GM21360 (cell line): ENCODE data around the gene PKIG.
"Not testable (repeated sequence)": the region's sequence is repeated elsewhere in the genome, so short reads cannot be mapped to it uniquely, and the experiment has no call there.

Experiments used
- ATAC-seq: cut with Tn5 transposase; IDR thresholded peaks from one replicate; pipeline ENCODE4 v1.9.1; 2021; ENCODE audit warnings: mild to moderate bottlenecking, moderate library complexity; ENCODE audit not compliant: unreplicated experiment

PKIG gene

DNA sequence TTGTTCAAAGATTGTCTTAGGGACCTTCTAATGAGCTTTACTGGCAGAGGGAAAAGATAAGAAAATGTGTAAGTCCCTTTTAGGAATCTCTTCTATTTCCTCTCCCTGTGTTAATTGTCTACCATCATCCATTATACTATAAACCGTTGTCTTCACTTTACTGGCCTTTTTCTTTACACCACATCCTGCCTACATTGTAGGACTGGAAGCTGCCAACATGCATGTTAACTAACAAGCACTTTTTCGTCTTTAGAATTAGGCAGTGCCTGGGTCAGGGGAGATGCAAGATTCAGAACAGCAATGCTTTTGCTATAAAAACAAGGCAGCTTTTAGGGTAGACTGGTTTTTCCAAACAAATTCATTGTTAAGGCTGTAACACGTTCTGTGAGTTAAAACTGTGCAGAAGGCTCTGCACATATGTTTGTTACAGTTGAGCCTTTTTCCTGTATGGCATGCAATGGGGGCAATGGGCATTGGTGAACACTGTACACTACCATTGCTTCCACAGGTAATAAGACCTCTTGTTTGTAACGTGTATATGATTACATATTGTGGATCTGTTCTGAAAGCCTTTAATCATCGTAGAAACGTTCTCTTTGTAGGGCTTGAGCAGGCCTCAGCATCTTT, 10.9 kb upstream of the PKIG start:
- no peak for ATAC-seq

DNA sequence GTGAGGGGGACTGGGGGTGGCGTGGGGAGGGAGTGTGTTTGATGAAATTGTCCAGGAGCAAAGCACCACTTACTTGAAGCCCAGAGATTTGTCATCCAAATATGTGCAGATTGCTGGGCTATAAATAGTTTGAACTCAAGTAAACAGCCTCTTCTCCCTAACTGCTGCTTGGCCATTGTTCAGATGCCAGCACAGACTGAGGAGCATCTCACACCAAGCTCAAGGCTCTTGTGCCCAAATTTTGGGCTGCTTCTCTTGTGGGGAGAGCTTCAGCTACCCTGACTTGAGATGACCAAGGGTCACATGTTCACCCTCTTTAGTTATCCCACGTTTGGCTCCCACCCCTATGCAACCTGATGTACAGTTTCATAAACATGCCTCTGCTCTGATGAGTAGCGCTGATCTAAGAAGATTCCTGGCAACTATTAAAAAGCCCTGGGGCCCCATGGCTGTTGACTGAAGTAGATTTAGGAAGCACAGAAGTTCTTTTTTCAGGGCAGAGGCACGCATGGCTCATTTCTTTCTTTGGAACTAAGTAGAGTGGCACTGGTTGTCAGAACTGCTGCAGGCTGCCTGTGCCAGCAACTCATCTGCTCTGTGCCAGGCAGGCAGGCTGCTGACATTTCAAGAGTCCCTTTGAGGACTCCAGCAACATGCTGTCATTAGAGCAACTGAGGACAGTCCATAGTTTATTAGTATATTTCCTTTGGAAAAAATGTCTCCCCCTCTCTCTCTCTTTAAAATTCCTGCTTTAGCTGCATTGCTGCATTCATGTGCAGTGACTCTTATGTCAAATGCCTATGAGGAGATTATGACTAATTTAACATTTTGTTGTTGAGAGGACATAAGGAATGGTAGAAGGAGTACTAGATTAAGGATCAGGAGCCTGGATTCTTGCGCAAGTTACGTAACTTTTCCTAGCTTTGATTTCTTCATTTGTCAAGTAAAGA, 9.6 kb upstream of the PKIG start:
- no peak for ATAC-seq

DNA sequence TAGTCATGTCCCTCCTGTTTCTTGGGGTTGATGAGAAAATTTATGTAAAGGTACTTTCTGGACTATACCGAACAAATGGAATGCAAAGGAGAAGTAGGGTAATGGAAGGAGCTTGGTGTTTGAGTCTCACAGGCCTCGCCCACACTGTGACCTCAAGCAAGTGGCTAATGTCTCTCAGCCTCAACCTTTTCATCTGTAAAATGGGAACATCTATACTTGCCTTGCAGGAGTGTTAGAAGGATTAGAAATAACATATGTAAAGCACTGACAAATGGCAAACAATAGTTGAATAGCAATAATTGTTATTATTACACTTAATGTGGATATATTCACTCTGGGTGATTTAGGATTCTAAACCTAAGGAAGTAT, 8.9 kb upstream of the PKIG start:
- no peak for ATAC-seq

DNA sequence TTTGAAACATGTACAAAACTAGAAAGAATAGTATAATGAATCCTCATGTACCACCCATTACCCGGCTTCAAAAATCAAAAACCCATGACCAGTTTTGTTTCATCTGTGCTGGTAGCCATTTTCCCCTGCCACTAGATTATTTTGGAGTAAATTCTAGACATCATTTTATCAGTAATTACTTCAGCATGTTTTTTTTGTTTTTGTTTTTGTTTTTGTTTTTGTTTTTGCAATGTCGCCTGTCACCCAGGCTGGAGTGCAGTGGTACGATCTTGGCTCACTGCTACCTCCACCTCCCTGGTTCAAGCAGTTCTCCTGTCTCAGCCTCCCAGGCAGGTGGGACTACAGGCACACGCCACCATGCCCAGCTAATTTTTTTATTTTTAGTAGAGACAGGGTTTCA, 8.0 kb upstream of the PKIG start:
- ATAC-seq = no peak

DNA sequence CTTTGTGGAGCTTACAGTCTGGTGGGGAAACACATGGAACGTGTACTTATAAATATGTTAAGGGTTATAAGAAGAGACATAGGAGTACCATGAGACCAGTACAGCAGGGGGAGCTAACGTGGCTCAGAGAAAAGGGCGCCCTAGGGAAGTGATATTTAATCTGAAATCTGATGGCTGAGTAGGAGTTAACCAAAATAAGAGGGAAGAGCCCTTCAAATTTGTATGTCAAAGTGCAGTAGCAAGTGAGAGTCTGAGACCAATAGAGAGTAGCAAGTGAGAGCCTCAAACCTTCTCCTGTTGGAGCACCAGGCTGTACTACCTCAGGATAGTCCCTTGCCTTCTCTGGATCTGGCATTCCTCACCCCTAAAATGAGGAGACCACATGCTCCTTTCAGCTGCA, 6.1 kb upstream of the PKIG start:
- ATAC-seq = no peak

DNA sequence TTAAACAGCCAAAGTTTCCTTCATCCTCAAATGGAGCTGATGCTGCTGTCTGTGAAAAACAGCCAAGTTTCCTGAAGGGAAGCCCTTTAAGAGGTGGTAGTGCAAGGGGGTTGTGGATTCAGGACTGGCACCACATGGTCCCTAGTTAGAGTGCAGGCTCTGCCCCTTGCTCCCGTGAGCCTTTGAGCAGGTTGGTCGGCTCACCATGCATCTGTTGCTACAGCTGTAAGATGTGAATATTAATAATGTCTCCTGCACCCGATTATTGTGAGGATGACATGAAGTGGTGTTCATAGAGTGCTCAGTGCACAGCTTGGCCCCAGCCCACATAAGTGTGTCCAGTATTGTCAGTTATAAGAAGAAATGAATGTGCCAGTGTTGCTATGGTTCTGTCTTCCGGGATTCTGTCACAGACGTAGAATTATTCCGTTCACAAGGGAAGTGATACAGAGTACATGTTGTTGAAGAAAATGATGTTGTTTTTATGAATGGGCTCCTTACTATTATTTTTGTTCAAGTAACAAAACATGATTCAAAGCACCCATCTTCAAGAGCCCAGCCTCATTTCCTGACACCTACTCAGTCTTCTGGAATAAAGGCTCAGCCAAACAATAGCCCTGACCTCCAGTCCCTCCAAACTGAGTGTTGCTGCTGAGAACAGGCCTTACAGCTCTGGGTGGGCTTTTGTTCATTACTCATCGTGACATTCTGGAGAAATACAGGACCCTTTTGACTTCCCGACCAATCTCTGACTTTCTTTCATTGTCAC, 2.9 kb upstream of the PKIG start:
- no peak for ATAC-seq

DNA sequence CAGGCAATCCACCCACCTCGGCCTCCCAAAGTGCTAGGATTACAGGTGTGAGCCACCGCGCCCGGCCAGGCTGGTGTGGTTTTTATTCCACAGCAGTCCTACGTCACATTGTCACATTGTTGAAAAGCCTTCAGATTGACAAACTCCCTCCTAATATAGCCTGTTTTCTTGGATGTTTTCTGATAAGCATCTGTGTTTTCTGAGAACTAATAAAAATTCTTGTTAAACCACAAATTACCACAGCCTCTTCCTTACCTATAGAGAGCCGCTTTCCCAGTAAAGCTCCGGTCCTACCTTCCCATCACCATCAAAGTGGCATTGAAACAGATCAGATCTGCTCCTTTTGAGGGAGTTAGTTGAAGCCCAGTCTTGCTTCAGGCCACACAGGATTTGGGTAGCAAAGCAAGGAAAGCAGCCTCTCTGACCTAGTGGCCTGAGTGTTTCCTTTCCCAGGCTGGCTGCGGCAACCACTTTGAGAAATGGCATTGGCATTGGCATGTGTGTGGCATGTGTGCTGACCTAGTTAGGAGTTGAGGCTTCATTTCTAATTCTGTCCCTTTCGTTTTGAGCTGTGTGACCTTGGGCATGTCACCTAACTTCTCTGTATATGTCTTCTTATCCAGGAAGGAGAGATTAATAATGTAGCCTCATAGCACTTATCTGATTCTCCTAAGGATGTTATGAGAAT, 1.7 kb upstream of the PKIG start:
- no peak for ATAC-seq

DNA sequence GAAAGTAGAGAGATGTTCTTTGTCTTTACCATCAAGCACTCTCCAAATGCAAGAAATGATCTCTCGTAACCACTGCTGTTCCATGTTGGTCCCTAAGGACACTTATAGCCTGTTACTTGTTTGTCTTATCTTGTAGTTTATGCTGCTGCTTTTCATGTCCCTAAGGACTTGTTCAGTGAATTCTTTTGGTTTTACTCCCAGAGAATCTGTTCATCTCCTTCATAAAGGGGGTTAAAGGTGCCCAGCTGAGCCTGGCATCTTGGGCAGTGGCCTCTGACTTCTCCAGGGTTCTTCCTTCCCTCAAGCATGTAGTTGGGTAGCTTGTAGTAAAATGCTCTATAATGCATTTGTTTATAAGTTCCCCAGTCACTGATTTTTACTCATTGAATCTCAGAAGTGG, 864 bp upstream of the PKIG start:
- no peak for ATAC-seq

DNA sequence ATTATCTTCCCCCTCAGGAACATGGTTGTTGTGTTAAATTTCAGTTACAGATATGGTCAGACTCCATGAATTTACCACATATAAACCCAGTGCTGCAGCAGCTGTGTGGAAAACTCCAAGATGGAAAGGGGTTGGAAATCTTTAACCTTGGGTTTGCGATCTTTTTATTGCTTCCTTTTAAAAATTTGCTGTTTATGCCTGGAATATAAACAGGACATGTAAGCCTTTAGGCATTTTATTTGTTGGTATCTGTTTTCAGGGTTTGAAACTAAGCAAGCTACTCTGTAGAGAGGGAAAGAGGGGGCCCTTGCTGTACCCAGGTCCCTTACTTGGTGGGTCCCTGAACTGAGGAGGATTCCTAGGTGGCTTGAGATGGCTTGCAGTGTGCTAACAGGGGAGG, 778 bp downstream of the PKIG start:
- ATAC-seq = no peak

DNA sequence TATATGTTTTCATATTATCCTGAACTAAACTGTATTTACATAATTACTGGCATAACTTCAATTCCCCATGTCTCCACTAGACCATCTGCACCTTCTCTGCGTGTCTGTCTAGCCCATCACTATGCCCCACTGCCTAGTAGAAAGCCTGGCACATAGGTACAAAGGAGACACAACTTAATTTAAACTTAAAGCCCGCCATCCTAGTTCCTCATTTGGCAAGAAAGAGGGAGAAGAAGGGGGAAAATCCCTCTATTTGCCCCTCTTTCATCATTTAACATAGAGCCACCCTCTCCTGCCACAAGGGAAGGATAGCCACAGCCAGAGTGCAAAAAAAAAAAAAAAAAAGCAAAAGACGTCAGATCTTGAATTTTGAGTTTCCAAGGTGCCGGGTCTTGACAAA, 1.8 kb downstream of the PKIG start:
- ATAC-seq = no peak

DNA sequence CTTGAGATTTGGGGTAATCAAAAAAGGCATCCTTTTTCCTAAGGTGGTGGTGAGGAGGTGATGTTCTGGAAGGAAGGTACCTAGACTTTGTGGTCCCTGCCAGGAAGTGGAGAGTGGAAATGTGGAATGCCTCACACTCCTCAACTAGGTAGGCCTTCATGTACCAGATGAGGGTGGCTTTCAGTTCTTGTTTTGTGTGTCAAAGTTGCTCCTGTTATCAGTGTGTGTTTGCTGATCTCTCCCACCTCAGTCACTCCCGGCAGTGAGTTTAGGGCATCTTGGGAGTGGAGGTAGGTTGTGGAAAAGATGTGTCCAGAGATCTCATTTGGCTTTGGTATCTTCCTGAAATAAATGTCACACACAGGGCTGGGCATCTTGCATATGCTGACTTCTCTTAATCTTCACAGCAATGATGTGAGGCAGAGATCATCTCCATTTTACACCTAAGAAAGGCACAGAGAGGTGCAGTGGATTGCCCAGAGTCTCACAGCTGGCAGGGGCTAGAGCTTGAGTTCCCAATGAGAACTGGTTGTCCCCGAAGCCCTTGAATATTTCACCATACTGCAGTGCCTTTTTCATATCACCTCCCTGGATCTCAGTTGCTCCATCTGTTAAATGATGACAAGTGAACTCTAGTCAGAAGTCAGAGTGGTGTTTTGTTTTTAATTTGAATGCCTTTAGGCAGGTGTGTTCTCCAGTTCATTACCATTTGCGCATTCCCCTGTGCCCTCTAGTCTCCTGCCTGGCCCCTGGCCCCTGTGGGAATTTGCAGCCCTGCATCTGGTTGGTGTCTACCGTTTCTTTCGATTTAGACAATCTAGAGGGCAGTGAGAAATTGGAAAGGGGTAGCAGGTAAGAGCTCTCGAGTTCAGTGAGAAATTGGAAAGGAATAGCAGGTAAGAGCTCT, 2.9 kb downstream of the PKIG start:
- ATAC-seq = no peak

DNA sequence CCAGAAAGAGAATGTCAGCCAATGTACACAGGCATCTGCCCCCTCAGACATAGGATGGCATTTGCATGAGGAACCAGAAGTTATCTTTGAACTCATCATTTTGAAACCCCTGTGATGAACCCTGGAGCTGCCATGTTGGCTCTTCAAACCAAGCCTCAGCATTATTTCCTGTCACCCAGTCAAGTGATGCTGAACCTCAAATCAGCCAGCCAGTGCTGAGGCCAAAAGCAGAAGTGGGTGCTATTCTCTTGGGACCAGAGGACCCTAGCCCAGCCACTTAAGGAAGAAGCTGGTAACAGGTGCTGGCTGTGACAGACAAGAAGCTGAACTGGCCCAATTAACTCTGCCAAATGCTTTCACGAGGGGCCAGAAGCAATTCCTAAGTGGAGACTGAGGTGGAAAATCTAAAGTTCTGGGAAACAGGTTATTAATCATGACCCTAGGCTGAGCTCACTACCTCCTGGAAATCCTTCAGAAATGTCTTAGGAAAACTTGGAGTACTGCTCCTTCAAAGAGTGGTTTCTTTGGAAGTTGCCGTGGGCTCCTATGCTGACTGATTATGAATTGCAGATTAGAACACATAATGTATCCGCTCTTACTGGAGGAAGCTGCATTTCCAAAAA, 4.0 kb downstream of the PKIG start:
- peak; percentile 43 for ATAC-seq

DNA sequence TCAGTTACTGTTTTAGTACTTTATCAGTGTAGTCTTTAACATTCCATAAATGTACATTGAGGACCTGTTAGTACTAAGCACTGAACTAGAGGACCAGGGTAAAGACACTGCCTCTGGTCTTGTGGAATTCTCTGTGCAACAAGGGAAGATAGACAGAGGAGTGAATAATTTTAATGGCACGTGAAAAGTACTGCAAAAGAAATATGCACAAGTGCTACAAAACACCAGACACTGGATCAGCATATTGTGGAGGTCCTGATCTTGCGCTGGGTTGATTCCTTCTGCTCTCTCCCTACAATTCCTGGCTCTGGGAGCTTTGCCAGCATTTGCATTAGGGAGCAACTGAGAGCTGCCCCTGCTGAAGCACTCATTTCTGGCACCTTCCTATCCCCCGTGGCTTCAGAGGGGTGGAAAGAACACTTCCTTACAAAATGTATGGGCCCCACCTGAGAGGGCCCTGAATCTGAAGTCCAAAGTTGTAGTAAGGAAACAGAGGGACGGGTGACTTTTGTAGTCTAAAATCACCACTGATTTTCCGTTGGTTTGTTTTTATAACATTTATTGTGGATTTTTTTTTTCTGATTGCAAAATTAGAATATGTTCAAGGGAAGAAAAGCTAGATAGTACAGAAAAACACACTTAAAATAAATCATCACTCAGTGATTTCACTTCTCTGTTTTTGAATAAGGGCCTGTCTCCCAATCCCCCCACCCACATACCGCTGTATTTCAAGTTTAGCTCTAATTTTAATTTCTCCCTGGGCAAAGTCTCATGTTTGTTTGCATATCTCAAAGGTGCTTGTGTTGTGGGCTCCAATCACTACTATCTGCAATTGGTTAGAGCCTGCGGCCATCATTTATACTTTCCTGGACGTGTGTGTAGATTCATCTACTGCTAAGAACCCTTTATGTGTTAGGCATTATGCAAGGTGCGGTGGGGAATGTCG, 4.9 kb downstream of the PKIG start:
- ATAC-seq = no peak

DNA sequence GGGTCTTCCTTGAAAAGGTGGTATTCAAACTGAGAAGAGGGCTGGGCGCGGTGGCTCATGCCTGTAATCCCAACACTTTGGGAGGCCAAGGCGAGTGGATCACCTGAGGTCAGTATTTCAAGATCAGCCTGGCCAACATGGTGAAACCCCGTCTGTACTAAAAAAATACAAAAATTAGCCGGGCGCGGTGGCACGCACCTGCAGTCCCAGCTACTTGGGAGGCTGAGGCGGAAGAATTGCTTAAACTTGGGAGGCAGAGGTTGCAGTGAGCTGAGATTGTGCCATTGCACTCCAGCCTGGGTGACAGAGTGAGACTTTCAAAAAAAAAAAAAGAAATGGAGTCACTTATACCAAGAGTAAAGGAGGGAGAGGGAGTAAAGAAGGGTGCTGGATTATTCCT, 5.9 kb downstream of the PKIG start:
- ATAC-seq = not testable (repeated sequence)

DNA sequence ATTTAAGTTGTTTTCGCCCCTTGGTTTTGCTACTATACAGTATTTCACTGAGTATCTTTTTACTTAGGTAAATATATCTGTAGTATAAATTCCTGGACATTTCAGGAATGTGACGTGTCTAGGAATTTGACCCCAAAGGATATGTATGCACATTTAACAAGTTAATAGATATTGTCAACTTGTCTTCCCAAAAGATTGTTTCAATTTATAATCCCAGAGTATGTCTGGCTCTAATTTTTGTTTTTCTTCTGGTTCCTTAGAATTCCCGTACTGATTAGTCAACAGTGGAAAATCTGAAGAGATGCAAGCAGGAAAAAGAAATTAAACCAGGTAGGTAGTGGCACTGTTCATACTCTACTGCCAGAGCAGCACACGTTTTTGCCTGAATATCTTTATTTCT, 7.2 kb downstream of the PKIG start:
- ATAC-seq = no peak

DNA sequence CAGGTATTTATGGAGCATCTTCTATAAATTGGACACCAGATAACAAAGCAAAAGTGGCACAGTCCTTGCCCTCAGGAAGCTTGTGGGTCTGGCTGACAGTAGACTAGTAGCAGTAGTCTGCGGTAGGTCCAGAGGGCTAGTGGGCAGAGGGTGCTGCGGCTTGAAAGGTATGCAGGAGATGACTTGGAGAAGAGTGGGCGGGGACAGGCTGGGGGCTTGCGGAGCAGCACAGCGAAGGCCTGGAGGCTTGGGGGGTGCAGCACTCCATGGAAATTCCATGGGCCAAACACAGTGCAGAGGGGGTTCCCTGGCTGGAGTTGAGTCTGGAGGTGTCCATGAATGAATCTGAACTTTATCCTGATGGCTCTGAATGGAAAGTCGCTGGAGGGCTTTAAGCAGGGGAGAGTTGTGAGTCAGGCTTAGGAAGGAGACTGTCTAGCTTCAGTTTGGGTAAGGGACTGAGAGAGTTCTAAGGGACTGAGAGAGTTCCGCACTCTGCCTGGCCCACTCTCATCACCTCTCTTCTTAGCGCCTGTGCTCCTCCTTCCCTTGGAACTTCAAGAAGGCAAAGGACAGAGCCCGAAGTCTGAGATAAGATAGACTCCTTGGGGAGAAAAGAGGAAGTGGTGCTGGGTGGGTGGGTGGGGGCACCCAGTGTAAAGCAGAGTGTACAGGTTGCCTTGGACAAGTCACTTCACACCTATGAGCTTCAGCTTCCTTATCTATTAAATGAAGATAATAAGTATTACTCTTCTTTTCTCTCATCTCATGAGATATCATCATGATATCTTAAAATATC, 8.8 kb downstream of the PKIG start:
- no peak for ATAC-seq

DNA sequence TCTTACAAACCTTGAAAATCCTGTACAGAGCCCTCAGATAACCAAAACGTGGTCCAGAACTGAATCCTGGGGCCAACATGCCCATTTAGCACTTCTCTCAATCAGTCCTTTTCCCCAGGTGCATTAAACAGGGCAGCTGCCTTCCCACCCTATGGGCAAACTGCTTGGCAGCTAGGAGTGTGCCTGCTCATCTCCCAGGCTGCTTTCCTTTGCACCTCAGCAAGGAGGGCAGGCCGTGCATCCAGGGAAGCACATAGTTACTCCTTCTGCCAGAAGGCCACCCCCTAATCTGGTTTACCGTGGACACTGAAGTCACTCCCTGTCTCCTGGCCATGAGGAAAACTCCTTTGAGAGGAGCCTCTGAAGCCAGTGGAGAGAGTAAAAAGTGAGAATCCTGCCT, 10.0 kb downstream of the PKIG start:
- no peak for ATAC-seq

DNA sequence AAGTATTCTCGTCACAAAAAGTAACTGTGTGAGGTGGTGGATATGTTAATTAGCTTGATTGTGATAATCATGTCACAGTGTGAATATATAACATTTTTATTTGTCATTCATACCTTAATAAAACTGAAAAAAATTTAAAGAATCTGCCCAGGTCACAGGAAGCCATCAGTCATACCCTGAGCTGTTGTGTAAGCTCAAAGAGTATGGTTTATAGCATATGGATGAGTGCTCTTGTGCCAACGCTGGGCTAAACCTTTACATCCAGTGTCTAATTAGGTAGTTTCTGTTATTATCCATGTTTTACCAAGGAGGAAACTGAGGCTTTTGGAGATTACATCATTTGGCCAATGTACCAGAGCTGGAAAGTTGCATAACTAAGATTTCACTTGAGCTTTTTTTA, 11.4 kb downstream of the PKIG start:
- ATAC-seq = no peak
